Right ventricle myocardium inferior (tissue), 1 donor: ENCODE data around the gene LCE3C. TPM values are rescaled to one million over a fixed set of nuclear protein-coding genes. Genes with fewer than 3 reads are reported as not detected.

Experiments used
- total RNA-seq: library from RNA; stranded (reverse); fragmentation: NEBNext Ultra II Directional; extraction: Animal tissue kit (Norgen Biotek cat#: 25700); gene quantifications from one replicate; pipeline ENCODE4 v1.2.1, GENCODE V29; 2021
- donor health status: DM: no; HTN: yes; CAD: no; lungs with severe emphysema.

Gene LCE3C
- total RNA-seq, 1 donor from 2014 or later = not detected

Other genes starting within 250 kb of the LCE3C start
- gene FLG2, start 240.2 kb upstream of the LCE3C start, total RNA-seq = not detected
- not detected for gene CRNN, start 186.0 kb upstream of the LCE3C start, total RNA-seq
- not detected for gene LCE5A, start 89.4 kb upstream of the LCE3C start, total RNA-seq
- not detected for gene CRCT1, start 85.8 kb upstream of the LCE3C start, total RNA-seq
- gene LCE3E, start 33.5 kb upstream of the LCE3C start, total RNA-seq = not detected
- gene LCE3D, start 19.7 kb upstream of the LCE3C start, total RNA-seq = not detected
- not detected for gene LCE3B, start 13.6 kb downstream of the LCE3C start, total RNA-seq
- not detected for gene LCE3A, start 22.9 kb downstream of the LCE3C start, total RNA-seq
- gene LCE2D, start 63.1 kb downstream of the LCE3C start, total RNA-seq = not detected
- gene LCE2C, start 75.0 kb downstream of the LCE3C start, total RNA-seq = not detected
- gene LCE2B, start 85.9 kb downstream of the LCE3C start, total RNA-seq = not detected
- gene LCE2A, start 98.1 kb downstream of the LCE3C start, total RNA-seq = not detected
- gene LCE4A, start 107.9 kb downstream of the LCE3C start, total RNA-seq = not detected
- not detected for gene KPRP, start 157.8 kb downstream of the LCE3C start, total RNA-seq
- not detected for gene LCE1F, start 174.9 kb downstream of the LCE3C start, total RNA-seq
- gene LCE1E, start 186.0 kb downstream of the LCE3C start, total RNA-seq = not detected
- not detected for gene LCE1D, start 196.5 kb downstream of the LCE3C start, total RNA-seq
- gene LCE1C, start 206.4 kb downstream of the LCE3C start, total RNA-seq = not detected
- not detected for gene LCE1B, start 211.7 kb downstream of the LCE3C start, total RNA-seq
- gene LCE1A, start 227.2 kb downstream of the LCE3C start, total RNA-seq = not detected
- not detected for gene LCE6A, start 242.6 kb downstream of the LCE3C start, total RNA-seq